LNCaP clone FGC (cell line): Measurements from ENCODE around the gene CLDN20.
"Not testable (repeated sequence)": the region's sequence is repeated elsewhere in the genome, so short reads cannot be mapped to it uniquely, and the experiment has no call there.

Source experiments
- DNase-seq: peaks from one replicate; pipeline ENCODE4 v3.0.0-alpha.2; 2011; ENCODE audit warnings: low read depth
- H3K4me3 ChIP-seq: 2 replicates; pipeline ENCODE4 v1.5.1; 2011; ENCODE audit warnings: mild to moderate bottlenecking, low read depth, low read length, control low read depth
- CTCF ChIP-seq: IDR thresholded peaks from 2 replicates; pipeline ENCODE4 v1.5.1; 2012; ENCODE audit warnings: mild to moderate bottlenecking; ENCODE audit not compliant: control insufficient read depth, insufficient read depth; ENCODE audit errors: extremely low read depth

Gene CLDN20

GRCh38 chr6:155268088-155268867 is 4.5 kb downstream of the CLDN20 start:
- not testable (repeated sequence) for DNase-seq
- peak; percentile 30; the same call in 1 of the 2 replicates for TF ChIP-seq CTCF

DNA sequence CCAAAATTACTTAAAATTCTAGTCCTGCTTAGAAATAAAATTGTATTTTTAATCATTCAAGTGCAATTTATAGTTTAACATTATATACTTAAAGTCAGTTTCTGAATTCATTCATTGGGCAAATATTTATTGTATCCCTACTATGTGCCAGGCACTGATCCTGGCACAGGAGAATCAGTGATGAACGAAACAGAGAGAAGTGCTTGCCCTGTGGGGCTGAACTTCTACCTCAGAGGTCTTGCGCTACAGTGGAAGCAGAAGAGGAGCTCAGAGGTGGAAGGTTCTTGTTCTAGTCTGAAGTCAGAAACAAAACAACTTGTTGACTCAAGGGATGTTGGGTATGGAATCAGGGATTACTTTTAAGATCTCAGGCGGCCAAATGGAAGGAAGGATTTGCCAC is 6.0 kb downstream of the CLDN20 start:
- no peak overlapping the region for H3K4me3 ChIP-seq
- no peak for DNase-seq
- no peak for TF ChIP-seq CTCF

More at GRCh38 chr6:155268088-155268867, 4.5 kb downstream of the CLDN20 start:
- H3K4me3 ChIP-seq, result not testable (repeated sequence)

- TF ChIP-seq CTCF, result no peak
- DNase-seq, result peak; percentile 11
- no peak overlapping the region for H3K4me3 ChIP-seq
Measured at GRCh38 chr6:155270561-155271091, 6.8 kb downstream of the CLDN20 start.

GRCh38 chr6:155271145-155271544 is 7.3 kb downstream of the CLDN20 start:
- no peak overlapping the region for H3K4me3 ChIP-seq
- TF ChIP-seq CTCF, result no peak
- DNase-seq, result no peak

- H3K4me3 ChIP-seq, result no peak overlapping the region
- no peak for TF ChIP-seq CTCF
- DNase-seq, result no peak
Measured at GRCh38 chr6:155272353-155273232, 8.8 kb downstream of the CLDN20 start.

DNA sequence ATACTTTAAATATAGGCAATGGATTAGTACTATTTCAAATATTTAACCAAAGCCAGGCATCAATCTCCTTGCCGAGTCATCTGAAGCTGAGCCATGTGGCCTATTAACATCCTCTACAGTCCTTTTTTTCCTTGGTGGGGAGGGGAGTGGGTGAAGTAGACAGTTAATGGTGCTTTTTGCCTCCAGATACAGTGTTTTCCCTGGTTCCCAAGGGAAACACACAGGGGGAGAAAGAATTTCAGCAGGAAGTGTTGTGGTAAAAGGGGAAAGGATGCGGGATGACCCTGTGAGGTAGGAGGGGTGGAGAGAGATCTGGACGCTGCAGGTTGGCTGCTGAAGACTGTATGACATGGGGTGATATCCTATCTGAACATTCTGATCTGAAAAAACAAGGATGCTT is 9.6 kb downstream of the CLDN20 start:
- DNase-seq, result no peak
- no peak overlapping the region for H3K4me3 ChIP-seq
- no peak for TF ChIP-seq CTCF
